Omental fat pad (tissue), 4 donors: ENCODE data around the gene PRDM16. TPM values are rescaled to one million over a fixed set of nuclear protein-coding genes. Genes with fewer than 3 reads are reported as not detected.

Experiments used
- ATAC-seq: fragments of 150-250 bp; one replicate; pipeline ENCODE4 v1.9.1; 2016; ENCODE audit warnings: mild to moderate bottlenecking, moderate library complexity; ENCODE audit not compliant: low FRiP score
- DNase-seq: peaks from one replicate; pipeline ENCODE4 v3.0.0-alpha.2; 2019; ENCODE audit warnings: low spot score
- total RNA-seq, 4 donors: library from RNA; depleted of rRNA; stranded (reverse); fragments of >200 nt; gene quantifications; one replicate each; pipeline ENCODE4 v1.1.0, GENCODE V29; 2016
- TF ChIP-seq, protein P1 (sequence below), 3 donors: fragments of 450-650 bp; IDR thresholded peaks; one replicate each; pipeline ENCODE4 v1.5.1; 2016 to 2017; ENCODE audit warnings: antibody characterized with exemption in 3 of 3, mild to moderate bottlenecking in 3 of 3, moderate library complexity in 2 of 3

PRDM16 gene
- total RNA-seq, 4 donors from 2014 or later: 0.19 to 3.8 (median 1.8) TPM

DNA sequence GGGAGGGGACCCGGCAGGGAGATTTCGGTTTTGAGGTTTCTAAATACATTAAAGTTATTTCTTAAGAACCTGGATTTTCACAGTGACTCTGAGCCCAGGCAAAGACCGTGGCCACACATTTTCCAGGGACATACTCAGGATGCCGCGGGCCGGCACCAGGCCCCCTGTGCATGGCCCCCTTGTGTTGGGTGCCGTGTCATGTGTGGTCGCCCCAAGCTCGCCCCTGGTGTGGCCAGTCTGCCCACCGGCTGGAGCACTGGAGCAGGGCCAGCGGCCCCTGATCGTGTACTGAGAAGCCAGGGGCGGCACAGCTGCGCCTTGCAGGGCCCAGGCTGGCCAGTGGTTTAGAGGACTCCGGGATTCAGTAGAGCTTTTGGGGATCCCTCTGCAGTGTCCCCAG, 412.0 kb downstream of the PRDM16 start:
- DNase-seq (no peak), ATAC-seq (no peak)
- TF ChIP-seq, protein P1, sequence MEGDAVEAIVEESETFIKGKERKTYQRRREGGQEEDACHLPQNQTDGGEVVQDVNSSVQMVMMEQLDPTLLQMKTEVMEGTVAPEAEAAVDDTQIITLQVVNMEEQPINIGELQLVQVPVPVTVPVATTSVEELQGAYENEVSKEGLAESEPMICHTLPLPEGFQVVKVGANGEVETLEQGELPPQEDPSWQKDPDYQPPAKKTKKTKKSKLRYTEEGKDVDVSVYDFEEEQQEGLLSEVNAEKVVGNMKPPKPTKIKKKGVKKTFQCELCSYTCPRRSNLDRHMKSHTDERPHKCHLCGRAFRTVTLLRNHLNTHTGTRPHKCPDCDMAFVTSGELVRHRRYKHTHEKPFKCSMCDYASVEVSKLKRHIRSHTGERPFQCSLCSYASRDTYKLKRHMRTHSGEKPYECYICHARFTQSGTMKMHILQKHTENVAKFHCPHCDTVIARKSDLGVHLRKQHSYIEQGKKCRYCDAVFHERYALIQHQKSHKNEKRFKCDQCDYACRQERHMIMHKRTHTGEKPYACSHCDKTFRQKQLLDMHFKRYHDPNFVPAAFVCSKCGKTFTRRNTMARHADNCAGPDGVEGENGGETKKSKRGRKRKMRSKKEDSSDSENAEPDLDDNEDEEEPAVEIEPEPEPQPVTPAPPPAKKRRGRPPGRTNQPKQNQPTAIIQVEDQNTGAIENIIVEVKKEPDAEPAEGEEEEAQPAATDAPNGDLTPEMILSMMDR (IDR thresholded peaks at IDR 0.05): no peak

DNA sequence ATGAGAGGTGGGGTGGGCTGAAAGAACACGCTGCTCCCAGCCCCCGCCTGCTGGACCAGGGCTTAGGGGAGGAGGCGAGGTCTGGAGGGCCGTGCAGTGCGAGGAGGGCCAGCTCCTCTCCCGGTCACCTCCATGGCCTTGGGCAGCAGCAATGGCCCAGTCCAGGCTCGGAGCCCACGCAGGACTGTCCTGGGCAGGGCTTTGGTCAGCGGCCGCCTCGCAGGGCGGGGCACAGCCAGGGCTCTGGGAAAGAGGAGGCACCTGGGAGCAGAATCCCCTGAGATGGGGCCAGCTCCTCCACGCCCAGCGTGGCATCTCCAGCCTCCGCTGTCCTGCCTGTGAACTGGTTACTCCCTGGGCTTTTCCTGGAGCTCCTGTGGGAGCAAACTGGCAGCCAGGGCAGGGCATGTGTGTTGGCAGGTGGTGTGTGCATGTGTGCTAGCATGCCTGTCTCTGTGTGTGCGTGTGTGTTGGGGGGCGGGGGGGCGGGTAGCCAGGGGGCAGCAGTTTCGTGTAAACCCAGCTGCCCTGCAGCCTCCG, 412.9 kb downstream of the PRDM16 start:
- DNase-seq (no peak), ATAC-seq (no peak)
- TF ChIP-seq, protein P1 (IDR thresholded peaks at IDR 0.05): no peak

DNA sequence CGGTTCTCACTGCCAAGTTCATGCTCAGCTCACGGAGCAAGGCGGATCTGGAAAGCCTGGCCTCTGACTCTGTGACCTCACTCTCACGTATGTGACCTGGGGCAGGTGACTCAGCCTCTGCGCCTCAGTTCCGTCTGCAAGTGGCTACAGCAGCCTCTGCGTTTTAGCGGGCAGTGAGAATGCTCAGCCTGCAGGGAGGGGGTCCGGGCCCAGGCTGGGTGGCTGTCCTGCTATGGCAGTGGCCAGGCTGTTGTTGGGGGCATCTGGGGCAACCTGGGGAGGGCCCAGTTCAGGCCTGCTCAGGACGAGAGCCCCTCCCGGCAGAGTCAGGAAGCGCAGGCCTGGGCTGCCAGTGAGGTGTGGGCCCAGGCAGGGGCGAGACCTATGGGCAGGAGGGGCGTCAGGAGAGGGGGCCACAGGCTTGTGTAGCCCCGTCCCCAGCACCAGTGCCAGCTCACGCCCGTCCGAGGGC, 413.4 kb downstream of the PRDM16 start:
- TF ChIP-seq, protein P1 (IDR thresholded peaks at IDR 0.05): no peak
- DNase-seq (no peak), ATAC-seq (no peak)

DNA sequence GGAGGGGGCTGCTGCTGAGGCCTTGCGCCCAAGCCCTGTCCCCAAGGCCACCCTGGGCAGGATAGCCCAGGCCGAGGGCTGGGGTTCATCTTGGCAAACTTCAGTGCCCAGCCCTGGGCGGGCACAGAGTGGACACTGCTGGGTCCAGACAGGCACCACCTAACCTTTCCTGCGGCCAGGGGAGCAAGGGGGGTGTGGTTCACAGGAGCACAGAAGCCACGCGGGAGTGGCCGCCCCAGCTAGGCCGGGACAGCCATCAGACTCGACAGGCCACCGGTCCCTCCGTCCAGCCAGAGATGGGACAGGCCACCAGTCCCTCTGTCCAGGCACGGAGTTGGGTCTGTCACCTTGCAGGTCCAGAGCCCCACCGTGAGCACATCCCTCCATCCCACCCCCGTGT, 414.4 kb downstream of the PRDM16 start:
- DNase-seq (no peak), ATAC-seq (no peak)
- TF ChIP-seq, protein P1 (IDR thresholded peaks at IDR 0.05): no peak

DNA sequence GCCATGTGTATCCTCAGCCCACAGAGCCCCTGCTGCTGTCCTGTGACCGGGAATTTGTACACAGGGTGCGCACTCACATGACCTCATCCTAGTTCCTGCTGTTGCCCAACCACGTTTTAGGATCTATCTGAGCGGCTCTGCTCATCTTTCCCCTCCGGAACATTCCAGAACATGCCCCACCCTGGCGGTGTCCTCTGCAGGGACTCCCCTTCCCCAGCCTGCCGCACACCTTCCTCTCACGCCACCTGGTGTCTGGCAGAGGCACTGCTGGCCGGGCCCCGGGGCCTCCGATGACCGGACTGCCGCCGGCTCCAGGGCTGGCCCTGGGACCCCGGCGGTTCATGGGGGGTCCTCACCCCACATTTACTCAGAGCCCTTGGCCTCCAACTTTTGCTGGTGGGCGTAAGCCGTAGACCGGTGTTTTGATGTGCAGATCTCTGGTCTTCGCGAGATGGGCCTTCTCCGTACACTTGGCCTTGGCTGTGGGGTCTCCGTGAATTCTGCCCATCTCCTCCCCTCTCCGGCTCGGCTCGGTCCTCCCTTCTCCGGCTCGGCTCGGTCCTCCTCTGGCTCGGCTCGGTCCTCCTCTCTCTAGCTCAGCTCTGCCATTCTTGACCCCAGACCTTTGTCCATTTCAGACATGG, 414.9 kb downstream of the PRDM16 start:
- TF ChIP-seq, protein P1 (IDR thresholded peaks at IDR 0.05): no peak
- ATAC-seq: no peak
- DNase-seq: no peak

DNA sequence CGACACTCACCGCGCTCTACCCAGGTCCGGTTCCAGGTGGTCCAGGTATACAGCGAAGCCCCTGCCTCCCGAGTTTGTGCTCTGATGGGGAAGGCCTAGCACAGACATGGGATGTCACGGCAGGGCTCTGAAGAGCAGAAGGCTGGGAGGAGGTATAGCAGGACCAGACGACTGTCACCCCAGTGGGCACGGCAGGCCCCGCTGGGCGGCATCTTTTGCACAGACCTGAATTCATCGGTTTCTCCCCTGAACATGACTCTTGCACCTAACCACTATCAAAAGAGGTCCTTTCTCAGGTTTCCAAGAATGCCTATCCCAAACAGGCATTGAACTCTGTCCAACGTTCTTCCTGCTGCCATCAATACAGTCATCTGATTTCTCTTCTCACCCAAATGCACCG, 416.0 kb downstream of the PRDM16 start:
- TF ChIP-seq, protein P1 (IDR thresholded peaks at IDR 0.05): no peak
- ATAC-seq (no peak), DNase-seq (no peak)

Other genes starting within 250 kb of the PRDM16 start
- gene ACTRT2, start 47.7 kb upstream of the PRDM16 start, total RNA-seq: not detected